ENCODE data around the gene KCNK13.

Gene KCNK13

GRCh38 chr14:90060965-90061684 lies 669 bp upstream of the KCNK13 start:
- peak in 1 of 3 donors; percentile 23 for DNase-seq
- 1% methylated on average over 57 of the region's 60 CpGs for WGBS (ENCODE audit: insufficient coverage)
- Histone ChIP-seq H3K4me1 (ENCODE audit: control extremely low read depth in 1 of 4, control insufficient read depth in 4 of 4, insufficient read depth in 4 of 4, low read length in 3 of 4) (peaks cover 0 to 31% (median 29%) of the 10 kb centered on the region in 4 experiments), H3K27me3 (replicated peaks in 2 of 5; ENCODE audit: control insufficient read depth in 4 of 5, insufficient read depth in 5 of 5, low read length in 4 of 5) (peaks cover 37 to 90% (median 43%) of the 10 kb centered on the region in 5 experiments), H3K36me3 (ENCODE audit: control insufficient read depth in 4 of 4, insufficient read depth in 4 of 4, low read length in 3 of 4) (no peaks in the 10 kb centered on the region), H3K9me3 (ENCODE audit: control extremely low read depth in 1 of 5, control insufficient read depth in 4 of 5, insufficient read depth in 2 of 5, low read depth in 1 of 5, low read length in 4 of 5) (peaks cover 0 to 12% (median 0%) of the 10 kb centered on the region in 5 experiments), H3K4me3 (ENCODE audit: control insufficient read depth in 1 of 7, extremely low read depth in 1 of 7, insufficient read depth in 4 of 7, low read depth in 2 of 7, low read length in 6 of 7) (peak overlapping the region in 6 of 7 experiments; percentile 31 to 74 (median 58)), H3K27ac (ENCODE audit: insufficient read depth in 1 of 2, low read depth in 1 of 2, low read length in 2 of 2, poor library complexity in 1 of 2, severe bottlenecking in 2 of 2) (no peak overlapping the region)
- ChIA-PET CTCF (no interaction called here), POLR2A (no interaction called here)

- peak in 2 of 3 donors; percentile 28 to 51 for DNase-seq
- POLR2A ChIA-PET: interaction anchor here (0.9 kb wide), 1 partner anchor 16 kb away, joined by 3 read pairs; no protein-coding TSS in a partner anchor
- CTCF ChIA-PET: interaction anchor here (1.0 kb wide), 1 partner anchor 89 kb away, joined by 3 read pairs; no protein-coding TSS in a partner anchor
- H3K4me3 ChIP-seq (ENCODE audit: control insufficient read depth in 1 of 7, extremely low read depth in 1 of 7, insufficient read depth in 4 of 7, low read depth in 2 of 7, low read length in 6 of 7): peak overlapping the region in 5 of 7 experiments; percentile 10 to 64 (median 57)
- peaks cover 0 to 31% (median 29%) of the 10 kb centered on the region in 4 experiments for H3K4me1 ChIP-seq (ENCODE audit: control extremely low read depth in 1 of 4, control insufficient read depth in 4 of 4, insufficient read depth in 4 of 4, low read length in 3 of 4)
- H3K36me3 ChIP-seq (ENCODE audit: control insufficient read depth in 4 of 4, insufficient read depth in 4 of 4, low read length in 3 of 4): no peaks in the 10 kb centered on the region
- WGBS (ENCODE audit: insufficient coverage): under 1% methylated on average over 60 of the region's 63 CpGs
- H3K27ac ChIP-seq (ENCODE audit: insufficient read depth in 1 of 2, low read depth in 1 of 2, low read length in 2 of 2, poor library complexity in 1 of 2, severe bottlenecking in 2 of 2): no peak overlapping the region
- peaks cover 0 to 12% (median 0%) of the 10 kb centered on the region in 5 experiments for H3K9me3 ChIP-seq (ENCODE audit: control extremely low read depth in 1 of 5, control insufficient read depth in 4 of 5, insufficient read depth in 2 of 5, low read depth in 1 of 5, low read length in 4 of 5)
- H3K27me3 ChIP-seq (replicated peaks in 2 of 5; ENCODE audit: control insufficient read depth in 4 of 5, insufficient read depth in 5 of 5, low read length in 4 of 5): peaks cover 27 to 93% (median 42%) of the 10 kb centered on the region in 5 experiments
Measured at GRCh38 chr14:90062127-90062794, 467 bp downstream of the KCNK13 start.

GRCh38 chr14:90062822-90063539 lies 1.2 kb downstream of the KCNK13 start:
- DNase-seq: peak in 1 of 3 donors; percentile 29
- CTCF ChIA-PET: interaction anchor here (0.6 to 1.0 kb wide), 2 partner anchors 90 to 368 kb away, joined by 3 read pairs; no protein-coding TSS in a partner anchor
- H3K9me3 ChIP-seq (ENCODE audit: control extremely low read depth in 1 of 5, control insufficient read depth in 4 of 5, insufficient read depth in 2 of 5, low read depth in 1 of 5, low read length in 4 of 5): peaks cover 0 to 12% (median 0%) of the 10 kb centered on the region in 5 experiments
- peak overlapping the region in 4 of 7 experiments; percentile 10 to 64 (median 60) for H3K4me3 ChIP-seq (ENCODE audit: control insufficient read depth in 1 of 7, extremely low read depth in 1 of 7, insufficient read depth in 4 of 7, low read depth in 2 of 7, low read length in 6 of 7)
- H3K4me1 ChIP-seq (ENCODE audit: control extremely low read depth in 1 of 4, control insufficient read depth in 4 of 4, insufficient read depth in 4 of 4, low read length in 3 of 4): peaks cover 0 to 31% (median 29%) of the 10 kb centered on the region in 4 experiments
- H3K27me3 ChIP-seq (replicated peaks in 2 of 5; ENCODE audit: control insufficient read depth in 4 of 5, insufficient read depth in 5 of 5, low read length in 4 of 5): peaks cover 24 to 94% (median 42%) of the 10 kb centered on the region in 5 experiments
- POLR2A ChIA-PET: no interaction called here
- WGBS (ENCODE audit: insufficient coverage): 18% methylated on average over 10 of the region's 11 CpGs
- no peaks in the 10 kb centered on the region for H3K36me3 ChIP-seq (ENCODE audit: control insufficient read depth in 4 of 4, insufficient read depth in 4 of 4, low read length in 3 of 4)
- H3K27ac ChIP-seq (ENCODE audit: insufficient read depth in 1 of 2, low read depth in 1 of 2, low read length in 2 of 2, poor library complexity in 1 of 2, severe bottlenecking in 2 of 2): no peak overlapping the region

GRCh38 chr14:90072350-90072749 lies 10.6 kb downstream of the KCNK13 start:
- Histone ChIP-seq H3K9me3 (ENCODE audit: control extremely low read depth in 1 of 5, control insufficient read depth in 4 of 5, insufficient read depth in 2 of 5, low read depth in 1 of 5, low read length in 4 of 5) (no peaks in the 10 kb centered on the region), H3K27me3 (replicated peaks in 2 of 5; ENCODE audit: control insufficient read depth in 4 of 5, insufficient read depth in 5 of 5, low read length in 4 of 5) (peaks cover 2 to 46% (median 14%) of the 10 kb centered on the region in 5 experiments), H3K27ac (ENCODE audit: insufficient read depth in 1 of 2, low read depth in 1 of 2, low read length in 2 of 2, poor library complexity in 1 of 2, severe bottlenecking in 2 of 2) (no peak overlapping the region), H3K4me1 (ENCODE audit: control extremely low read depth in 1 of 4, control insufficient read depth in 4 of 4, insufficient read depth in 4 of 4, low read length in 3 of 4) (no peaks in the 10 kb centered on the region), H3K36me3 (ENCODE audit: control insufficient read depth in 4 of 4, insufficient read depth in 4 of 4, low read length in 3 of 4) (no peaks in the 10 kb centered on the region), H3K4me3 (ENCODE audit: control insufficient read depth in 1 of 7, extremely low read depth in 1 of 7, insufficient read depth in 4 of 7, low read depth in 2 of 7, low read length in 6 of 7) (no peak overlapping the region)
- no peak for DNase-seq
- CTCF ChIA-PET: no interaction called here
- WGBS (ENCODE audit: insufficient coverage): 73% methylated on average over 2 of the region's 6 CpGs
- POLR2A ChIA-PET: no interaction called here

GRCh38 chr14:90079576-90079975 lies 17.8 kb downstream of the KCNK13 start:
- POLR2A ChIA-PET: no interaction called here
- peaks cover 0 to 4% (median 0%) of the 10 kb centered on the region in 5 experiments for H3K9me3 ChIP-seq (ENCODE audit: control extremely low read depth in 1 of 5, control insufficient read depth in 4 of 5, insufficient read depth in 2 of 5, low read depth in 1 of 5, low read length in 4 of 5)
- CTCF ChIA-PET: no interaction called here
- peaks cover 0 to 14% (median 9%) of the 10 kb centered on the region in 5 experiments for H3K27me3 ChIP-seq (replicated peaks in 2 of 5; ENCODE audit: control insufficient read depth in 4 of 5, insufficient read depth in 5 of 5, low read length in 4 of 5)
- no peaks in the 10 kb centered on the region for H3K36me3 ChIP-seq (ENCODE audit: control insufficient read depth in 4 of 4, insufficient read depth in 4 of 4, low read length in 3 of 4)
- no peak overlapping the region for H3K27ac ChIP-seq (ENCODE audit: insufficient read depth in 1 of 2, low read depth in 1 of 2, low read length in 2 of 2, poor library complexity in 1 of 2, severe bottlenecking in 2 of 2)
- no peaks in the 10 kb centered on the region for H3K4me1 ChIP-seq (ENCODE audit: control extremely low read depth in 1 of 4, control insufficient read depth in 4 of 4, insufficient read depth in 4 of 4, low read length in 3 of 4)
- 100% methylated on average over 2 of the region's 2 CpGs for WGBS (ENCODE audit: insufficient coverage)
- H3K4me3 ChIP-seq (ENCODE audit: control insufficient read depth in 1 of 7, extremely low read depth in 1 of 7, insufficient read depth in 4 of 7, low read depth in 2 of 7, low read length in 6 of 7): no peak overlapping the region
- no peak for DNase-seq

GRCh38 chr14:90087433-90087832 lies 25.6 kb downstream of the KCNK13 start:
- Histone ChIP-seq H3K27ac (ENCODE audit: insufficient read depth in 1 of 2, low read depth in 1 of 2, low read length in 2 of 2, poor library complexity in 1 of 2, severe bottlenecking in 2 of 2) (no peak overlapping the region), H3K27me3 (replicated peaks in 2 of 5; ENCODE audit: control insufficient read depth in 4 of 5, insufficient read depth in 5 of 5, low read length in 4 of 5) (peaks cover 0 to 7% (median 0%) of the 10 kb centered on the region in 5 experiments), H3K9me3 (ENCODE audit: control extremely low read depth in 1 of 5, control insufficient read depth in 4 of 5, insufficient read depth in 2 of 5, low read depth in 1 of 5, low read length in 4 of 5) (no peaks in the 10 kb centered on the region), H3K36me3 (ENCODE audit: control insufficient read depth in 4 of 4, insufficient read depth in 4 of 4, low read length in 3 of 4) (no peaks in the 10 kb centered on the region), H3K4me3 (ENCODE audit: control insufficient read depth in 1 of 7, extremely low read depth in 1 of 7, insufficient read depth in 4 of 7, low read depth in 2 of 7, low read length in 6 of 7) (no peak overlapping the region), H3K4me1 (ENCODE audit: control extremely low read depth in 1 of 4, control insufficient read depth in 4 of 4, insufficient read depth in 4 of 4, low read length in 3 of 4) (no peaks in the 10 kb centered on the region)
- peak; percentile 11 to 49 (median 48) for DNase-seq
- 53% methylated on average over 4 of the region's 6 CpGs for WGBS (ENCODE audit: insufficient coverage)
- POLR2A ChIA-PET: no interaction called here
- CTCF ChIA-PET: no interaction called here

Data from common myeloid progenitor, CD34-positive (primary cell).